Natural killer cell (primary cell): Measurements from ENCODE around the gene SORCS1. TPM values are rescaled to one million over a fixed set of nuclear protein-coding genes. Genes with fewer than 3 reads are reported as not detected.

ENCODE experiments used
- ATAC-seq, 3 donors: fragments of 150-1000 bp in 2 of 3; fragments of 200-7000 bp in 1 of 3; cut with Tn5 transposase; 1 replicate in 1 of 3; 2 replicates in 2 of 3; pipeline ENCODE4 v1.10.0; 2021; ENCODE audit warnings: mild to moderate bottlenecking in 2 of 3, moderate library complexity in 2 of 3
- DNase-seq, 2 donors: peaks; one replicate each; pipeline versions ENCODE4 v3.0.0 to v3.0.0-alpha.2; 2013 to 2021; ENCODE audit warnings: mixed read lengths in 1 of 2
- H3K27ac ChIP-seq: one replicate; pipeline ENCODE4 v1.5.1; 2013; ENCODE audit warnings: mild to moderate bottlenecking, low read length
- H3K27me3 ChIP-seq: one replicate; pipeline ENCODE4 v1.6.1; 2013; ENCODE audit warnings: low read length; ENCODE audit not compliant: control insufficient read depth, insufficient read depth
- H3K36me3 ChIP-seq: one replicate; pipeline ENCODE4 v1.6.1; 2013; ENCODE audit warnings: low read length; ENCODE audit not compliant: control insufficient read depth, insufficient read depth
- H3K4me1 ChIP-seq: one replicate; pipeline ENCODE4 v1.6.1; 2013; ENCODE audit warnings: low read length; ENCODE audit not compliant: control insufficient read depth, insufficient read depth
- H3K4me3 ChIP-seq: one replicate; pipeline ENCODE4 v1.5.1; 2013; ENCODE audit warnings: low read length
- H3K9me3 ChIP-seq: one replicate; pipeline ENCODE4 v1.6.1; 2013; ENCODE audit warnings: low read length; ENCODE audit not compliant: control insufficient read depth, insufficient read depth
- H3K27ac Mint-ChIP-seq, 2 donors: one replicate each; pipeline ENCODE4 v1.8.0; 2022; ENCODE audit warnings: mild to moderate bottlenecking in 2 of 2, mixed read lengths in 2 of 2, moderate library complexity in 1 of 2
- H3K27me3 Mint-ChIP-seq, 2 donors: one replicate each; pipeline ENCODE4 v1.8.0; 2022; ENCODE audit warnings: low read depth in 2 of 2, mixed read lengths in 2 of 2
- H3K36me3 Mint-ChIP-seq: one replicate; pipeline ENCODE4 v1.8.0; 2022; ENCODE audit warnings: mixed read lengths
- H3K4me1 Mint-ChIP-seq, 2 donors: one replicate each; pipeline ENCODE4 v1.8.0; 2022; ENCODE audit warnings: mixed read lengths in 2 of 2
- H3K4me3 Mint-ChIP-seq: one replicate; pipeline ENCODE4 v1.8.0; 2022; ENCODE audit warnings: mild to moderate bottlenecking, moderate library complexity, mixed read lengths
- H3K9me3 Mint-ChIP-seq, 2 donors: one replicate each; pipeline ENCODE4 v1.8.0; 2022; ENCODE audit warnings: mixed read lengths in 2 of 2
- WGBS: methylation state at CpG from one replicate; pipeline ENCODE4 v1.1.7; 2013; ENCODE audit warnings: missing lambda C conversion rate; ENCODE audit not compliant: insufficient coverage; 5-methylcytosine and 5-hydroxymethylcytosine counted together
- intact Hi-C: fragments of 100-400 bp; cut with micrococcal nuclease; formaldehyde crosslinking; loops from one replicate; pipeline ENCODE4 v1.14.2; 2022
- total RNA-seq, 4 donors: library from RNA; stranded (reverse); fragments of 120-200 nt in 1 of 4; gene quantifications; one replicate each; pipeline versions ENCODE4 v1.2.3 to v1.2.4, GENCODE V29; 2013 to 2022
- TF ChIP-seq, protein P1 (sequence below): fragments of 200-600 bp; IDR thresholded peaks from one replicate; pipeline ENCODE4 v1.8.0; 2022; ENCODE audit warnings: antibody characterized with exemption

SORCS1 gene
- total RNA-seq, 3 donors from 2014 or later (not counting 1 experiment from before 2014, with no cell fraction given) = not detected

DNA sequence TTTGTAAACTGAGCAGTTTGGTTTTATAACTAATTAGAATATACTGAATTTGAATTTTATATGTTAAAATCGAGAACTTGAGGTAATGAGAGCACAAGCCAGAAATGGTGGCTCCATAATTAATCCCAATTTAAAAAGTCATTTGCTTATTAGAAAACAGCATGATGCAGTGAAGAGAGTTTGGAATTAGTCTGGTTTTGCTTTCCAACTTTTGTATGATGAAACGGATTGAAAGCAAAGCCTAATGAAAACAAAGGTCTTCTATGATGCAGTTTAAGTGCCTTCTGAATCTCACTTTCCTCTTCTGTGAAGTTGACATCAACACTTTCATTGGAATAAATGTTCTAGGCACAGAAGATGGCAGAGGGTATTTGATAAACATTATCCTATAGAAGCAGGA lies 89.4 kb downstream of the SORCS1 start:
- Mint-ChIP-seq H3K27me3 (peaks cover 6 to 17% of the 10 kb centered on the region in 2 donors), H3K4me3 (no peak overlapping the region), H3K36me3 (no peaks in the 10 kb centered on the region), H3K27ac (no peak overlapping the region), H3K9me3 (no peaks in the 10 kb centered on the region), H3K4me1 (no peaks in the 10 kb centered on the region)
- TF ChIP-seq, protein P1, sequence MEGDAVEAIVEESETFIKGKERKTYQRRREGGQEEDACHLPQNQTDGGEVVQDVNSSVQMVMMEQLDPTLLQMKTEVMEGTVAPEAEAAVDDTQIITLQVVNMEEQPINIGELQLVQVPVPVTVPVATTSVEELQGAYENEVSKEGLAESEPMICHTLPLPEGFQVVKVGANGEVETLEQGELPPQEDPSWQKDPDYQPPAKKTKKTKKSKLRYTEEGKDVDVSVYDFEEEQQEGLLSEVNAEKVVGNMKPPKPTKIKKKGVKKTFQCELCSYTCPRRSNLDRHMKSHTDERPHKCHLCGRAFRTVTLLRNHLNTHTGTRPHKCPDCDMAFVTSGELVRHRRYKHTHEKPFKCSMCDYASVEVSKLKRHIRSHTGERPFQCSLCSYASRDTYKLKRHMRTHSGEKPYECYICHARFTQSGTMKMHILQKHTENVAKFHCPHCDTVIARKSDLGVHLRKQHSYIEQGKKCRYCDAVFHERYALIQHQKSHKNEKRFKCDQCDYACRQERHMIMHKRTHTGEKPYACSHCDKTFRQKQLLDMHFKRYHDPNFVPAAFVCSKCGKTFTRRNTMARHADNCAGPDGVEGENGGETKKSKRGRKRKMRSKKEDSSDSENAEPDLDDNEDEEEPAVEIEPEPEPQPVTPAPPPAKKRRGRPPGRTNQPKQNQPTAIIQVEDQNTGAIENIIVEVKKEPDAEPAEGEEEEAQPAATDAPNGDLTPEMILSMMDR = no peak
- Histone ChIP-seq H3K27ac (no peak overlapping the region), H3K9me3 (no peaks in the 10 kb centered on the region), H3K36me3 (no peaks in the 10 kb centered on the region), H3K27me3 (no peaks in the 10 kb centered on the region), H3K4me1 (no peaks in the 10 kb centered on the region), H3K4me3 (no peak overlapping the region)
- 77% methylated on average over 2 of the region's 2 CpGs for WGBS
- intact Hi-C loops = no loop called here
- DNase-seq (no peak), ATAC-seq (no peak)

GRCh38 chr10:107072786-107073185 lies 91.7 kb downstream of the SORCS1 start:
- 85% methylated on average over 5 of the region's 5 CpGs for WGBS

DNA sequence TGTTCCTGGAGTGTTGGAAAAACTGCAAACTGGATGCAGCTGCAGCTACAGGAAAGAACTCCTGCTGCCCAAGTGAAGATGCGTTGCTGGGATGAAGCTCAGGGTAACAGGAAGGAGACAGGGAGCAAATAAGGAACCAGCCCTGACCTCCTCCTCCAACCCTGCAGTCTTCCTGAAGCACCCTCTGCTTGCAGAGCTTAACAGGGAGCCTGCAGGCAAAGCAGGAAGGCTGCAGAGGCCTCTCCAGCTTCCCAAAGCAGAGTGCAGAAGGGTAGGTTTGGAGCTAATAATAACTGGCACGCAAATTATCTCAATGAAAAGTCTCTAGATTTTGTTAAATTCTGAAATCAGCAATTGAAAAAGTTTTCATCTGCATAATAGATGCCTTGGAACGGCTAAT lies 92.5 kb downstream of the SORCS1 start:
- H3K27ac Mint-ChIP-seq = no peak overlapping the region
- no peak for DNase-seq
- Histone ChIP-seq H3K4me1 (no peaks in the 10 kb centered on the region), H3K27ac (no peak overlapping the region), H3K9me3 (no peaks in the 10 kb centered on the region), H3K4me3 (no peak overlapping the region), H3K36me3 (no peaks in the 10 kb centered on the region), H3K27me3 (no peaks in the 10 kb centered on the region)
- H3K36me3 Mint-ChIP-seq = no peaks in the 10 kb centered on the region
- H3K4me3 Mint-ChIP-seq = no peak overlapping the region
- H3K27me3 Mint-ChIP-seq = peaks cover 3 to 9% of the 10 kb centered on the region in 2 donors
- H3K4me1 Mint-ChIP-seq = no peaks in the 10 kb centered on the region
- H3K9me3 Mint-ChIP-seq = no peaks in the 10 kb centered on the region
- WGBS = 61% methylated on average over 3 of the region's 3 CpGs
- no peak for ATAC-seq
- TF ChIP-seq, protein P1 = no peak
- intact Hi-C loops = no loop called here

More at GRCh38 chr10:107072786-107073185, 91.7 kb downstream of the SORCS1 start:
- Histone ChIP-seq H3K4me1 (no peaks in the 10 kb centered on the region), H3K27me3 (no peaks in the 10 kb centered on the region), H3K27ac (no peak overlapping the region), H3K4me3 (no peak overlapping the region), H3K36me3 (no peaks in the 10 kb centered on the region), H3K9me3 (no peaks in the 10 kb centered on the region)
- H3K27ac Mint-ChIP-seq = no peak overlapping the region
- DNase-seq = no peak
- ATAC-seq = no peak
- no peaks in the 10 kb centered on the region for H3K4me1 Mint-ChIP-seq
- no peak overlapping the region for H3K4me3 Mint-ChIP-seq
- H3K27me3 Mint-ChIP-seq = peaks cover 3 to 17% of the 10 kb centered on the region in 2 donors
- intact Hi-C loops = no loop called here
- TF ChIP-seq, protein P1 = no peak
- H3K9me3 Mint-ChIP-seq = no peaks in the 10 kb centered on the region
- no peaks in the 10 kb centered on the region for H3K36me3 Mint-ChIP-seq

- Mint-ChIP-seq H3K4me1 (no peaks in the 10 kb centered on the region), H3K27me3 (peaks cover 3 to 5% of the 10 kb centered on the region in 2 donors), H3K27ac (no peak overlapping the region), H3K36me3 (no peaks in the 10 kb centered on the region), H3K4me3 (no peak overlapping the region), H3K9me3 (no peaks in the 10 kb centered on the region)
- Histone ChIP-seq H3K27me3 (no peaks in the 10 kb centered on the region), H3K36me3 (no peaks in the 10 kb centered on the region), H3K4me1 (no peaks in the 10 kb centered on the region), H3K9me3 (no peaks in the 10 kb centered on the region), H3K27ac (no peak overlapping the region), H3K4me3 (no peak overlapping the region)
- intact Hi-C loops = no loop called here
- DNase-seq (no peak), ATAC-seq (no peak)
- 84% methylated on average over 4 of the region's 4 CpGs for WGBS
- TF ChIP-seq, protein P1 = no peak
Observed at GRCh38 chr10:107071301-107071700, 93.2 kb downstream of the SORCS1 start.
